ENCODE data around the gene LIMCH1.
A peak's percentile ranks its signal among the peaks of the same experiment; 100 is the strongest.

LIMCH1 gene

DNA sequence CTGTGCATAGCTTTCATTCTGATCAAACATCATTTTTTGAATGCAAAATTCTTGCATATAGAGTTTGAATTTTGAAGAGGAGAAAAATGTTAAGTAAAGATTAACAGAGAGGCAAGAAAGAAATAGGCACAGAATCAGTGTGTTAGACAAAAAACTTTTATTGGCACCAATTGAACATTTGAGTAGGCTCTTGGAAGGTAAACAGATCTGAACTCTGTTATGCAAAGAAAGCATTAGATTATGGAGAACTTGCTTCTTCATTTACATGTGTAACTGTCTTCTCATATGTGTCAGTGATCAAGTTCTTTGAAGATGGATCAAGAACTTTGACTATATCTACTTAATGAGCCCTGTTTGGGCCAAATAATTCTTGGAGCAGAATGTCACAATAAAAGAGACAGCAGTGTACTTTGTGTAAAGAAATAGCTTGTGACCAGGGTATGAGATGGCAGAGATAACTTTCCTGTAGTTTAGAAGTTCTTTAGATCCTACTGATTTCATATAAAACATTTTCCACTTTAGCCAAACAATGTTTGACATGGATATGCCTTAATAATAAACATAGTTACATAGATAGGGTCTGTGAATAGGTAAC lies 61.3 kb downstream of the LIMCH1 start:
- Mint-ChIP-seq H3K36me3 (ENCODE audit: low read depth) (no peaks in the 10 kb centered on the region), H3K4me3 (no peak overlapping the region), H3K9me3 (no peaks in the 10 kb centered on the region), H3K4me1 (peaks cover 92% of the 10 kb centered on the region), H3K27me3 (ENCODE audit: low read depth, poor library complexity) (no peaks in the 10 kb centered on the region), H3K27ac (peak overlapping the region; percentile 68)
- DNase-seq, result no peak
- TF ChIP-seq, protein P1, sequence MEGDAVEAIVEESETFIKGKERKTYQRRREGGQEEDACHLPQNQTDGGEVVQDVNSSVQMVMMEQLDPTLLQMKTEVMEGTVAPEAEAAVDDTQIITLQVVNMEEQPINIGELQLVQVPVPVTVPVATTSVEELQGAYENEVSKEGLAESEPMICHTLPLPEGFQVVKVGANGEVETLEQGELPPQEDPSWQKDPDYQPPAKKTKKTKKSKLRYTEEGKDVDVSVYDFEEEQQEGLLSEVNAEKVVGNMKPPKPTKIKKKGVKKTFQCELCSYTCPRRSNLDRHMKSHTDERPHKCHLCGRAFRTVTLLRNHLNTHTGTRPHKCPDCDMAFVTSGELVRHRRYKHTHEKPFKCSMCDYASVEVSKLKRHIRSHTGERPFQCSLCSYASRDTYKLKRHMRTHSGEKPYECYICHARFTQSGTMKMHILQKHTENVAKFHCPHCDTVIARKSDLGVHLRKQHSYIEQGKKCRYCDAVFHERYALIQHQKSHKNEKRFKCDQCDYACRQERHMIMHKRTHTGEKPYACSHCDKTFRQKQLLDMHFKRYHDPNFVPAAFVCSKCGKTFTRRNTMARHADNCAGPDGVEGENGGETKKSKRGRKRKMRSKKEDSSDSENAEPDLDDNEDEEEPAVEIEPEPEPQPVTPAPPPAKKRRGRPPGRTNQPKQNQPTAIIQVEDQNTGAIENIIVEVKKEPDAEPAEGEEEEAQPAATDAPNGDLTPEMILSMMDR (IDR thresholded peaks at IDR 0.05), result no peak

DNA sequence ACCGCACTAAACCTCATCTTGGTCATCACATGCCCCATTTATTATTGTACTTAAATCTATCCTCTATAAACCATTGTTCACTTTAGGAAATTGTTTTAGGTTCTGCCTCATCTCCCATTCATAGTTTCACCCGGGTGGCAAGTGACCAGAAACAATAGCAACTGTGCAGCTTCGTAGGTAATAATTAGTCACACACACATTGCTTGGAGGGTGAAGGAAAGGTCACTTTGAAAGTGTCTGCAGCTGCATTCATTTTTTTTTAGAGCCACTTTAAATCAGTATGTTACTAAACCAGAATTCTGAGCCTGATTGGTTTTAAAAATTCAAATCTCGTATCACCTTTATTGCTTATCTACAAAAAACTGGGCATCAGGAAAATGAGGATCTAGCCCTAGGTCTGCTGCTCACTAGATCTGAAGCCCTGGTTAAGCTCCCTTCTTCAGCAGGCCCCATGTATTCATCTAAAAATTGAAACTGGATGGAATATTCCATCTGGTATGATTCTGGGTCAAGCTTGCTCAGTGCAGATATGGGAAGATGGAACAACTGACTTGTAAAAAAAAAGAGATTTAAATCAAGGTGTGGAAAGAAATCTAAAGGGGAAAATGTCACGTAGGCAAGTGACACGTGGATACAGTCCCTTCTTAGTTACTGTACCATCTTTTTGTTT lies 62.4 kb downstream of the LIMCH1 start:
- H3K4me3 Mint-ChIP-seq, result peak overlapping the region; percentile 18
- peak overlapping the region; percentile 75 for H3K27ac Mint-ChIP-seq
- TF ChIP-seq, protein P1 (IDR thresholded peaks at IDR 0.05), result no peak
- no peaks in the 10 kb centered on the region for H3K27me3 Mint-ChIP-seq (ENCODE audit: low read depth, poor library complexity)
- H3K4me1 Mint-ChIP-seq, result peaks cover 88% of the 10 kb centered on the region
- no peaks in the 10 kb centered on the region for H3K36me3 Mint-ChIP-seq (ENCODE audit: low read depth)
- DNase-seq, result no peak
- no peaks in the 10 kb centered on the region for H3K9me3 Mint-ChIP-seq

DNA sequence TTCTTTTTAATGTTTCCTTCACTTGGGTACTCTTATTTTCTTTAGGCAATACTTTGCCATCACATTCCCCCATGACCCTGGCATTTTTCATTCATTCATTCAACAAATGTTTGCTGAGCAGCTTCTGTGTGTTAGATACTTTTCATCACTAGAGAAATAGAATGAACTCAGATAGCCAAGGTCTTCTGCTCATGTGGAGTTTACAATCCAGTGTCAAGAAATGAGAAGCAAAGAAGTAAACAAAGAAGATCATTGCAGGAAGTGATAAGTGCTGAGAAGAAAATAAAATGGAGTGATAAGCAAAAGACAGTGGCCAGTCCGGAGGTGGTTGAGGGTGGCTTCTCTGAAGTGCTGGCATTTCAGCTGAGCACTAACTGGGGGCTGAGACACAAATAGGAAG lies 63.1 kb downstream of the LIMCH1 start:
- H3K36me3 Mint-ChIP-seq (ENCODE audit: low read depth), result no peaks in the 10 kb centered on the region
- H3K4me1 Mint-ChIP-seq, result peaks cover 92% of the 10 kb centered on the region
- peak overlapping the region; percentile 7 for H3K27ac Mint-ChIP-seq
- TF ChIP-seq, protein P1 (IDR thresholded peaks at IDR 0.05), result no peak
- peak overlapping the region; percentile 10 for H3K4me3 Mint-ChIP-seq
- no peak for DNase-seq
- no peaks in the 10 kb centered on the region for H3K9me3 Mint-ChIP-seq
- no peaks in the 10 kb centered on the region for H3K27me3 Mint-ChIP-seq (ENCODE audit: low read depth, poor library complexity)

DNA sequence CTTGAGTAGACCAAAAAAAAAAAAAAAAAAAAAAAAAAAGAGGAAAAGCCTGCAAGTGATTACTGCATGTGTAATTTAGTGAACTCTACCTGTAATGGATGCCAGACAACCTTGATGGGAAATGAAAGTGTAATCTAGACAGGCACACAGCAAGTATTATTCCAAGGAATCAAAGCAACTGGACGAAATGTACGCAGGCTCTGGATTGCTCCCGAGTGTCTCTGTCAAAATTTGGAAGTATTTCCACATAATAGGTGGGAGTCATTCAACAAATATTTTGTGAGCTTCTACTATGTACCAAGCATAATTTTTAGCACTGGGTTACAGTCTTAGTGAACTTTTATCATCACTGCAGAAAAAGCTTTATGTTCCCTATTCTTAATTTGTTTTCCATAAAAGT lies 64.2 kb downstream of the LIMCH1 start:
- Mint-ChIP-seq H3K36me3 (ENCODE audit: low read depth) (no peaks in the 10 kb centered on the region), H3K4me1 (peaks cover 82% of the 10 kb centered on the region), H3K27me3 (ENCODE audit: low read depth, poor library complexity) (no peaks in the 10 kb centered on the region), H3K27ac (no peak overlapping the region), H3K9me3 (no peaks in the 10 kb centered on the region), H3K4me3 (no peak overlapping the region)
- DNase-seq, result no peak
- TF ChIP-seq, protein P1 (IDR thresholded peaks at IDR 0.05), result no peak

DNA sequence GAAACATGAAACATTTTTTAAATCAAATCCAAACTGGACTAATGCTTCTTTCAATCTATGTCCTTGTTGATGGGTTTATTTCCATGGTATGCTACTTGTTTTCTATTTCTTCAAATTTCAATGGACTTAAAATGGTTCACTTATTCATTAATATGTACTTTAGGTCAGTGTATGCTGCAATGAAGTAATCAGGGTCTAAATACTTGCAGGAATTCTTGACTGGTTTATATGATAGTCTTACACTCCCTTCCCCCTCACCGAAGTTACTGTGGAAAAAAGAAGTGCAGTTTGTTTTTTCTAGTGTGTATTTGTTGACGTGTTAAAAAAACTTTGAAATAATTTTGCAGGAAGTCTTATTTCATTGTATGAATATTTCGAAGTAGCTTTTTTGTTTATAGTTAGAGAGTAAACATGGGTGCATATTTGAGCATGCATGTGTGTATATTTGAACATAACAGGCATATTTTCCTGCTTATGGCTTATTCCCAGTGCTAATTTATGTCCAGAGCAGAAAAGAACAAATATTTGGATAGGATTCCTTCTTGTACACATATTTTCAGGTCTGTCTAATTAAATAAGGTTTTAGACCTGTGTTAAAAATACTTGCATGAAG lies 65.0 kb downstream of the LIMCH1 start:
- TF ChIP-seq, protein P1 (IDR thresholded peaks at IDR 0.05), result no peak
- Mint-ChIP-seq H3K36me3 (ENCODE audit: low read depth) (no peaks in the 10 kb centered on the region), H3K27ac (no peak overlapping the region), H3K27me3 (ENCODE audit: low read depth, poor library complexity) (no peaks in the 10 kb centered on the region), H3K4me1 (peaks cover 75% of the 10 kb centered on the region), H3K4me3 (no peak overlapping the region), H3K9me3 (no peaks in the 10 kb centered on the region)
- DNase-seq, result no peak
